KMS-11 (cell line): ENCODE data around the gene RSAD2.

ENCODE experiments used
- H2AFZ ChIP-seq: fragments of 200-600 bp; sonication (generic); 2 replicates; pipeline ENCODE4 v1.6.1; 2016; ENCODE audit warnings: antibody characterized with exemption, mixed run types, low read depth
- H3K27ac ChIP-seq: fragments of 200-600 bp; sonication (generic); 2 replicates; pipeline ENCODE4 v1.6.1; 2016; ENCODE audit warnings: mild to moderate bottlenecking, mixed run types
- H3K27me3 ChIP-seq: fragments of 200-600 bp; sonication (generic); 2 replicates; pipeline ENCODE4 v1.6.1; 2017; ENCODE audit warnings: mild to moderate bottlenecking, low read depth, mixed run types, moderate library complexity; ENCODE audit not compliant: insufficient read depth
- H3K36me3 ChIP-seq: fragments of 200-600 bp; sonication (generic); 2 replicates; pipeline ENCODE4 v1.6.1; 2017; ENCODE audit warnings: mild to moderate bottlenecking, mixed run types; ENCODE audit not compliant: insufficient read depth
- H3K4me1 ChIP-seq: fragments of 200-600 bp; sonication (generic); 2 replicates; pipeline ENCODE4 v1.6.1; 2016; ENCODE audit warnings: mild to moderate bottlenecking, low read depth, mixed run types; ENCODE audit not compliant: poor library complexity, severe bottlenecking
- H3K4me2 ChIP-seq: fragments of 200-600 bp; sonication (generic); 2 replicates; pipeline ENCODE4 v1.7.0; 2016; ENCODE audit warnings: mild to moderate bottlenecking, mixed run types
- H3K4me3 ChIP-seq: fragments of 200-600 bp; sonication (generic); IDR thresholded peaks from 2 replicates; pipeline ENCODE4 v1.6.1; 2017; ENCODE audit warnings: low read depth, low read length, mixed read lengths; ENCODE audit not compliant: insufficient read depth
- H3K79me2 ChIP-seq: fragments of 200-600 bp; sonication (generic); 2 replicates; pipeline ENCODE4 v1.6.1; 2016; ENCODE audit warnings: low read depth, mixed run types; ENCODE audit not compliant: insufficient read depth
- H3K9ac ChIP-seq: fragments of 200-600 bp; sonication (generic); 2 replicates; pipeline ENCODE4 v1.6.1; 2016; ENCODE audit warnings: mild to moderate bottlenecking, mixed run types
- H4K20me1 ChIP-seq: fragments of 200-600 bp; sonication (generic); 2 replicates; pipeline ENCODE4 v1.6.1; 2016; ENCODE audit warnings: mild to moderate bottlenecking, mixed run types; ENCODE audit not compliant: insufficient read depth
- TF ChIP-seq, protein P1 (sequence below): fragments of 200-600 bp; sonication (generic); conservative IDR thresholded peaks from 2 replicates; pipeline ENCODE4 v1.6.1; 2017; ENCODE audit warnings: low read depth, mild to moderate bottlenecking, antibody characterized with exemption, low read length, moderate library complexity, mixed read lengths

The RSAD2 gene

DNA sequence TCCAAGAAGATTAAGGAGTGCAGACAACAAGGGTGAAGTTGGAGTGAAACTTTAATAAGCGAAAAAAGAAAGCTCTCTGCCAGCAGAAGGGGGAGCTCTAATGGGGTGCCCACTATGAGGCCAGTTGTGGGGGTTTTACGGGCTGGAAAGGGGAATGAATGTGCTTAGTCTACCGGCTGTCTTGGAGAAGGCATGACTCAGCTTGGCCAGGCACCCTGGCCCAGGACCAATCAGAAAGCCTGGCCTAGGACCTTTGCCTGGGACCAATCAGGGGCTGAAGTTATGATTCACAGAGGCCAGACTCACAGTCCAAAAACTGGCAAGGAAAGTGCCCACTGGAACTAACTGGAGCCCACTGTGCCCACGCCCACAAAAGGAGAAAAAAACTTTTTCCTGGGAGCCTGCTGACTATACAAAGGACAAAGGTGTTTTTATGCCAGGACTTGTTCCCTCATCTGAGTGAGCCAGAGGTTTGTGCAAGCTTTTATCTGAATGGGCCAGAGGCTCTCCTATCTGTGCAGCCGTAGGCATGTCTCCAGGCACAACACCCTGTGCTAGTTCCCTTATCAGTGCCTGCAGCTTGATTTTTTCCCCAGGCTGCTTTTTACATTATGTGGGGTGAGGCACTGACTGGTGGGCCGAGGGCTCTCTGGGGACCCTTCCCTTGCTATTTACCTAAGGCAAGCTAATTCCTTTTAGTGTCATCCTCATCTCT, 30.5 kb upstream of the RSAD2 start:
- TF ChIP-seq, protein P1, sequence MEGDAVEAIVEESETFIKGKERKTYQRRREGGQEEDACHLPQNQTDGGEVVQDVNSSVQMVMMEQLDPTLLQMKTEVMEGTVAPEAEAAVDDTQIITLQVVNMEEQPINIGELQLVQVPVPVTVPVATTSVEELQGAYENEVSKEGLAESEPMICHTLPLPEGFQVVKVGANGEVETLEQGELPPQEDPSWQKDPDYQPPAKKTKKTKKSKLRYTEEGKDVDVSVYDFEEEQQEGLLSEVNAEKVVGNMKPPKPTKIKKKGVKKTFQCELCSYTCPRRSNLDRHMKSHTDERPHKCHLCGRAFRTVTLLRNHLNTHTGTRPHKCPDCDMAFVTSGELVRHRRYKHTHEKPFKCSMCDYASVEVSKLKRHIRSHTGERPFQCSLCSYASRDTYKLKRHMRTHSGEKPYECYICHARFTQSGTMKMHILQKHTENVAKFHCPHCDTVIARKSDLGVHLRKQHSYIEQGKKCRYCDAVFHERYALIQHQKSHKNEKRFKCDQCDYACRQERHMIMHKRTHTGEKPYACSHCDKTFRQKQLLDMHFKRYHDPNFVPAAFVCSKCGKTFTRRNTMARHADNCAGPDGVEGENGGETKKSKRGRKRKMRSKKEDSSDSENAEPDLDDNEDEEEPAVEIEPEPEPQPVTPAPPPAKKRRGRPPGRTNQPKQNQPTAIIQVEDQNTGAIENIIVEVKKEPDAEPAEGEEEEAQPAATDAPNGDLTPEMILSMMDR, result no peak
- Histone ChIP-seq H3K4me2 (no peak overlapping the region), H2AFZ (no peak overlapping the region), H3K27me3 (no peaks in the 10 kb centered on the region), H3K4me3 (no peak overlapping the region), H4K20me1 (no peaks in the 10 kb centered on the region), H3K4me1 (no peaks in the 10 kb centered on the region), H3K79me2 (no peaks in the 10 kb centered on the region), H3K36me3 (no peaks in the 10 kb centered on the region), H3K9ac (no peak overlapping the region), H3K27ac (no peak overlapping the region)

DNA sequence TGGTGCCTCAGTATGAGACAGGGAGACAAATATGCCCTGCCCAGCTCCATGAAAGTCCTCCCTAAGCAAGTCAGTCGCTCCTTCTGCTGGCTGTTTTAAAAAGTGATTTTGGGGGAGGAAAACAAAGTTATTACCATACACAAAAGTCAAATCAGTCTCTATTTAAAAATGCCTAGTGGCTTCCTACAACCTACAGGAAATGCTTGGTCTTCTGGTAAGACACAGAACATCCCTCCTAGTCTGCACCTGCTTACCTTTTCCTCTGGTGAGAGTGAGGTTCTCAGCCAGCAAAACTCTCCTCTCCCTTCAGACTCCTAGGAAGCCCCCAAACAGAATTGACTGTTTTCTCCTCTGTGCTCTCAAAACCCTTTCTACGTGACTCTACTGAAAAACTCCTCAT, 25.4 kb upstream of the RSAD2 start:
- no peak overlapping the region for H3K4me3 ChIP-seq
- no peak overlapping the region for H3K4me2 ChIP-seq
- no peaks in the 10 kb centered on the region for H3K79me2 ChIP-seq
- H3K36me3 ChIP-seq, result no peaks in the 10 kb centered on the region
- H3K9ac ChIP-seq, result no peak overlapping the region
- no peak overlapping the region for H3K27ac ChIP-seq
- TF ChIP-seq, protein P1, result no peak
- H3K27me3 ChIP-seq, result no peaks in the 10 kb centered on the region
- no peaks in the 10 kb centered on the region for H3K4me1 ChIP-seq
- H4K20me1 ChIP-seq, result no peaks in the 10 kb centered on the region
- no peak overlapping the region for H2AFZ ChIP-seq

DNA sequence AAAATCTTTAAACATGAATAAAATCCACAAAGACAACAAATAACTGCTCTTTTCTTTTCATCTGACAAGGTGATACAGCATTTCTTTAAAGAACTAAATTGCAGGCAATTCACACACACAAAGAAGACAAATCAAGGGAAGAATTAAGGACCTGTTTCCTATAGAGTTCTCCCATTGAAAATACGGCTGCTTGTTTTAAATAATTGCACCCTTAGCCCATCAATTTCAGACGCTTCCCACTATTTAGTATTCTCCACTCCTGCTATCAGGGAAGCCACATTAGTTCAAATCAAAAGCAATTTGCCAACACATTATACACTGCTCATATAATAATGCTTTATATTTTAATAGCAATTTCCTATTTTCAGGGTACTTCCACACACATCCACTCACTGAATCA, 23.2 kb upstream of the RSAD2 start:
- Histone ChIP-seq H3K4me3 (no peak overlapping the region), H3K27me3 (no peaks in the 10 kb centered on the region), H3K79me2 (no peaks in the 10 kb centered on the region), H2AFZ (no peak overlapping the region), H3K4me1 (no peaks in the 10 kb centered on the region), H3K4me2 (no peak overlapping the region), H4K20me1 (no peaks in the 10 kb centered on the region), H3K36me3 (no peaks in the 10 kb centered on the region), H3K27ac (no peak overlapping the region), H3K9ac (no peak overlapping the region)
- TF ChIP-seq, protein P1, result no peak

DNA sequence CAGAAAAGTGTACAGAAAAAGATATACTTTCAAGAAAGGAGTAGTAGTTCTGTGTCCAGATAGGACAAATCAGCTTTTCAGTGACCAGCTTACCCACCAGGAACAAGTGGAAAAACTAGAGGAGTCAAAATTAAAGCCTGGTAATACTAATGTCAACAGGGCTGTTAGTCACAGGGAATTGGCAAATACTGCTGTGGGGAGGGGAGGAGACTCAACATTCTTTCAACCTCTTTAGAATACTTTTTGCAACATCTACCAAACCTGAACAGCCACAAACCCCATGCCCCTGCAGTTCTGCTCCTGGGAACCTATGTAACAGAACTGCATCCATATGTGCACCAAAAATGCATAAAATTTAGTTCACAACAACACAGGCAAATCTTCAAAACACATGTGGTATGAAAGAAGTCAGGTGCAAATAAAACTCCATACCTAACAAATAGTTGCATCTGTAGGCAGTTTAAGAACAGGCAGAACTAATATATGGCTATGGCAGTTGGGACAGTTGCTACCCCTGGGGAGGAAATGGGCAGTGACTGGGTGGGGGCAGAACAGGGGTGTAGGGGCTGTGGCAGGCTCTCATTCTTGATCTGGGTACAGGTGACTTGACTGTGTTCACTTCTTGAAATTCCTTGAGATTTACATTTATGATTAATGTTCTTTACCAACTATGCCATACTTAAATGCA, 21.6 kb upstream of the RSAD2 start:
- no peaks in the 10 kb centered on the region for H4K20me1 ChIP-seq
- no peak overlapping the region for H2AFZ ChIP-seq
- H3K27ac ChIP-seq, result no peak overlapping the region
- no peaks in the 10 kb centered on the region for H3K27me3 ChIP-seq
- TF ChIP-seq, protein P1, result no peak
- H3K4me3 ChIP-seq, result no peak overlapping the region
- H3K36me3 ChIP-seq, result no peaks in the 10 kb centered on the region
- H3K4me1 ChIP-seq, result no peaks in the 10 kb centered on the region
- H3K4me2 ChIP-seq, result no peak overlapping the region
- no peak overlapping the region for H3K9ac ChIP-seq
- no peaks in the 10 kb centered on the region for H3K79me2 ChIP-seq
